ENCODE data around the gene TBC1D23.
"Not testable (repeated sequence)": the region's sequence is repeated elsewhere in the genome, so short reads cannot be mapped to it uniquely, and the experiment has no call there.

Gene TBC1D23

GRCh38 chr3:100277255-100277800 lies 16.5 kb downstream of the TBC1D23 start:
- in situ Hi-C loops (cut with HindIII; ENCODE audit: low pct_ligation_motif_present, low pct_unique_long_range_greater_than_20kb, low sequenced_read_pairs), result no loop called here
- no peak for DNase-seq

- DNase-seq, result no peak
- in situ Hi-C loops (cut with HindIII; ENCODE audit: low pct_ligation_motif_present, low pct_unique_long_range_greater_than_20kb, low sequenced_read_pairs), result no loop called here
These were observed 18.1 kb downstream of the TBC1D23 start for GRCh38 chr3:100278910-100279309.

- no peak for DNase-seq
- in situ Hi-C loops (cut with HindIII; ENCODE audit: low pct_ligation_motif_present, low pct_unique_long_range_greater_than_20kb, low sequenced_read_pairs), result no loop called here
These were observed 27.6 kb downstream of the TBC1D23 start for GRCh38 chr3:100288288-100288894.

GRCh38 chr3:100289339-100289738 lies 28.5 kb downstream of the TBC1D23 start:
- in situ Hi-C loops (cut with HindIII; ENCODE audit: low pct_ligation_motif_present, low pct_unique_long_range_greater_than_20kb, low sequenced_read_pairs), result no loop called here
- DNase-seq, result no peak

- in situ Hi-C loops (cut with HindIII; ENCODE audit: low pct_ligation_motif_present, low pct_unique_long_range_greater_than_20kb, low sequenced_read_pairs), result no loop called here
- no peak for DNase-seq
These were observed 34.3 kb downstream of the TBC1D23 start for GRCh38 chr3:100295089-100295488.

- in situ Hi-C loops (cut with HindIII; ENCODE audit: low pct_ligation_motif_present, low pct_unique_long_range_greater_than_20kb, low sequenced_read_pairs), result no loop called here
- DNase-seq, result peak; percentile 51
These were observed 37.0 kb downstream of the TBC1D23 start for GRCh38 chr3:100297784-100298183.

- no peak for DNase-seq
- in situ Hi-C loops (cut with HindIII; ENCODE audit: low pct_ligation_motif_present, low pct_unique_long_range_greater_than_20kb, low sequenced_read_pairs), result no loop called here
These were observed 38.2 kb downstream of the TBC1D23 start for GRCh38 chr3:100299016-100299415.

- in situ Hi-C loops (cut with HindIII; ENCODE audit: low pct_ligation_motif_present, low pct_unique_long_range_greater_than_20kb, low sequenced_read_pairs), result no loop called here
- no peak for DNase-seq
These were observed 45.9 kb downstream of the TBC1D23 start for GRCh38 chr3:100306695-100307094.

GRCh38 chr3:100310355-100310965 lies 49.7 kb downstream of the TBC1D23 start:
- no peak for DNase-seq
- in situ Hi-C loops (cut with HindIII; ENCODE audit: low pct_ligation_motif_present, low pct_unique_long_range_greater_than_20kb, low sequenced_read_pairs), result no loop called here

GRCh38 chr3:100311011-100311410 lies 50.2 kb downstream of the TBC1D23 start:
- in situ Hi-C loops (cut with HindIII; ENCODE audit: low pct_ligation_motif_present, low pct_unique_long_range_greater_than_20kb, low sequenced_read_pairs), result no loop called here
- no peak for DNase-seq

- in situ Hi-C loops (cut with HindIII; ENCODE audit: low pct_ligation_motif_present, low pct_unique_long_range_greater_than_20kb, low sequenced_read_pairs), result no loop called here
These were observed 55.9 kb downstream of the TBC1D23 start for GRCh38 chr3:100316641-100317069.

GRCh38 chr3:100317912-100318311 lies 57.1 kb downstream of the TBC1D23 start:
- DNase-seq, result peak; percentile 16
- in situ Hi-C loops (cut with HindIII; ENCODE audit: low pct_ligation_motif_present, low pct_unique_long_range_greater_than_20kb, low sequenced_read_pairs), result no loop called here

More at GRCh38 chr3:100316641-100317069, 55.9 kb downstream of the TBC1D23 start:
- peak; percentile 68 for DNase-seq

- DNase-seq, result no peak
- in situ Hi-C loops (cut with HindIII; ENCODE audit: low pct_ligation_motif_present, low pct_unique_long_range_greater_than_20kb, low sequenced_read_pairs), result no loop called here
These were observed 59.2 kb downstream of the TBC1D23 start for GRCh38 chr3:100319951-100320350.

- no peak for DNase-seq
- in situ Hi-C loops (cut with HindIII; ENCODE audit: low pct_ligation_motif_present, low pct_unique_long_range_greater_than_20kb, low sequenced_read_pairs), result no loop called here
These were observed 63.3 kb downstream of the TBC1D23 start for GRCh38 chr3:100324044-100324443.

GRCh38 chr3:100325827-100326226 lies 65.0 kb downstream of the TBC1D23 start:
- in situ Hi-C loops (cut with HindIII; ENCODE audit: low pct_ligation_motif_present, low pct_unique_long_range_greater_than_20kb, low sequenced_read_pairs), result no loop called here
- no peak for DNase-seq

- DNase-seq; in situ Hi-C loops (cut with HindIII; ENCODE audit: low pct_ligation_motif_present, low pct_unique_long_range_greater_than_20kb, low sequenced_read_pairs): not testable (repeated sequence)
These were observed 66.6 kb downstream of the TBC1D23 start for GRCh38 chr3:100327377-100327776.

- no peak for DNase-seq
- in situ Hi-C loops (cut with HindIII; ENCODE audit: low pct_ligation_motif_present, low pct_unique_long_range_greater_than_20kb, low sequenced_read_pairs), result no loop called here
These were observed 69.2 kb downstream of the TBC1D23 start for GRCh38 chr3:100329800-100330489.

GRCh38 chr3:100330651-100331050 lies 69.9 kb downstream of the TBC1D23 start:
- in situ Hi-C loops (cut with HindIII; ENCODE audit: low pct_ligation_motif_present, low pct_unique_long_range_greater_than_20kb, low sequenced_read_pairs), result no loop called here
- no peak for DNase-seq

GRCh38 chr3:100331660-100332059 lies 70.9 kb downstream of the TBC1D23 start:
- DNase-seq, result no peak
- in situ Hi-C loops (cut with HindIII; ENCODE audit: low pct_ligation_motif_present, low pct_unique_long_range_greater_than_20kb, low sequenced_read_pairs), result no loop called here

Measured in ACHN (cell line).